Measurements from ENCODE around the gene SNCAIP.

SNCAIP gene

GRCh38 chr5:122401976-122402725 is 90.1 kb downstream of the SNCAIP start:
- DNase-seq = no peak

- no peak for DNase-seq
Observed at GRCh38 chr5:122402955-122403685, 91.1 kb downstream of the SNCAIP start.

GRCh38 chr5:122404018-122404417 is 92.0 kb downstream of the SNCAIP start:
- DNase-seq = no peak

GRCh38 chr5:122404653-122405362 is 92.8 kb downstream of the SNCAIP start:
- DNase-seq = no peak

GRCh38 chr5:122405751-122406150 is 93.7 kb downstream of the SNCAIP start:
- no peak for DNase-seq

GRCh38 chr5:122406181-122406580 is 94.1 kb downstream of the SNCAIP start:
- no peak for DNase-seq

- DNase-seq = no peak
Observed at GRCh38 chr5:122408592-122409224, 96.7 kb downstream of the SNCAIP start.

- DNase-seq = no peak
Observed at GRCh38 chr5:122412966-122413365, 100.9 kb downstream of the SNCAIP start.

- no peak for DNase-seq
Observed at GRCh38 chr5:122413722-122414121, 101.7 kb downstream of the SNCAIP start.

GRCh38 chr5:122415030-122415800 is 103.2 kb downstream of the SNCAIP start:
- no peak for DNase-seq

- no peak for DNase-seq
Observed at GRCh38 chr5:122415801-122416120, 103.7 kb downstream of the SNCAIP start.

- no peak for DNase-seq
Observed at GRCh38 chr5:122419142-122419894, 107.3 kb downstream of the SNCAIP start.

- DNase-seq = no peak
Observed at GRCh38 chr5:122420091-122420490, 108.1 kb downstream of the SNCAIP start.

GRCh38 chr5:122420537-122421236 is 108.7 kb downstream of the SNCAIP start:
- DNase-seq = no peak

- no peak for DNase-seq
Observed at GRCh38 chr5:122421374-122422079, 109.5 kb downstream of the SNCAIP start.

GRCh38 chr5:122423221-122423620 is 111.2 kb downstream of the SNCAIP start:
- no peak for DNase-seq

GRCh38 chr5:122424132-122424531 is 112.1 kb downstream of the SNCAIP start:
- DNase-seq = no peak

- DNase-seq = no peak
Observed at GRCh38 chr5:122426301-122426700, 114.3 kb downstream of the SNCAIP start.

- DNase-seq = no peak
Observed at GRCh38 chr5:122427621-122428020, 115.6 kb downstream of the SNCAIP start.

GRCh38 chr5:122429545-122430318 is 117.7 kb downstream of the SNCAIP start:
- no peak for DNase-seq
